Activated CD8-positive, alpha-beta memory T cell treated with anti-CD3 and anti-CD28 coated beads for 48 hours (primary cell): ENCODE results near the gene SPACDR.
"Not testable (repeated sequence)": the region's sequence is repeated elsewhere in the genome, so short reads cannot be mapped to it uniquely, and the experiment has no call there.

Experiments
- DNase-seq, 3 experiments: peaks; one replicate each; pipeline ENCODE4 v3.0.0-alpha.2; 2020; ENCODE audit warnings: low read depth in 2 of 3, low spot score in 2 of 3

The SPACDR gene

DNA sequence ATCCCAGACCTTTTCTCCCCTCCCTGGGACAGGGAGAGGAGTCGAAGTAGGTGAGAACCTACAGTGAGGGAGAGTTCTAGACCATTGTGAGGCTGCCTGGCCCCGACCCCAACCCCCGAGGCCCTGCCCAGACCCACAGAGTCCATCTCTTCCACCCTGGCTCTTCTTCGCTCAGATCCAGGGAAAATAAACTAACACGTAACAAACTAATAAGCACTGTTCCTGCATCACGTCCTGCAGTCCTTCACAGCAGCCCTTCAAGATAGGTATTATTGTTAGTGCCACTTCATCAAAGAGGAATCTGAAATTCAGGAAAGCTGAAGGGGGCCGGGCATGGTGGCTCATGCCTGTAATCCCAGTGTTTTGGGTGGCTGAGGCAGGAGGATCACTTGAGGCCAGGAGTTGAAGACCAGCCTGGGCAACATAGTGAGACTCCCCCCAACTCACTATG, at the start of gene SPACDR:
SPACDR (minus strand) TSS at position 51 of the 451 bp plus-strand sequence. CDS start 235 bp downstream, outside the sequence.
- no peak for DNase-seq

- DNase-seq, result no peak
These were observed 49.3 kb upstream of the SPACDR start for GRCh38 chr7:100513212-100513810.

DNA sequence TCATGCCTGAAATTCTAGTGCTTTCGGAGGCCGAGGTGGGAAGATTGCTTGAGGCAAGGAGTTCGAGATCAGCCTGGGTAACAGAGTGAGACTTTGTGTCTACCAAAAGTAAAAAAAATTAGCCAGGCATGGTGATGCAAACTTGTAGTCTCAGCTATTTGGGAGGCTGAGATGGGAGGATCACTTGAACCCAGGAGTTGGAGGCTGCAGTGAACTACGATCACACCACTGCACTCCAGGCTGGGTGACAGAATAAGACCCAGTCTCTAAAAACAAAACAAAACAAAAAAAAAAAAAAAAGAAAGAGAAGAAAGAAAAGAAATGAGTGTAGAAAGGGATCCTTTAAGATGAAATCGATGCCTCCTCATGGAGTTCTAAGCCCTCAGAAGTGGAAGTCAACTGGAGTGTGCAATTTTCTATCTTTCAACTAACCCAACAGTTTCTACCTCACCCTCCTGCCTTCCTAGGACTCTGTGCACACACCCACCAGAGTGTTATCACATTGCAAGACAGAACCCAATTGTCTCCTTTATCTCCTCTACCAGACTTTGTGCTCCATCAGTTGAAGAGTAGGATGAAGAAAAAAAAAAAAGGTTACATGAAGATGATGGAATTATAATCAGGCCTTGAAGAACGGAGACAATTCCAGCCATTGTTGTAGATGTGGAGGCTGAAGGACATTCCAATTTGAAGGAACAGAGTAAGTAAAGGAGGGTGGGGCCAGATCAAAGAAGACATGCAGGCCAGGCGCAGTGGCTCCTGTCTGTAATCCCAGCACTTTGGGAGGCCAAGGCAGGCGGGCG, 46.6 kb upstream of the SPACDR start:
- DNase-seq, result no peak

DNA sequence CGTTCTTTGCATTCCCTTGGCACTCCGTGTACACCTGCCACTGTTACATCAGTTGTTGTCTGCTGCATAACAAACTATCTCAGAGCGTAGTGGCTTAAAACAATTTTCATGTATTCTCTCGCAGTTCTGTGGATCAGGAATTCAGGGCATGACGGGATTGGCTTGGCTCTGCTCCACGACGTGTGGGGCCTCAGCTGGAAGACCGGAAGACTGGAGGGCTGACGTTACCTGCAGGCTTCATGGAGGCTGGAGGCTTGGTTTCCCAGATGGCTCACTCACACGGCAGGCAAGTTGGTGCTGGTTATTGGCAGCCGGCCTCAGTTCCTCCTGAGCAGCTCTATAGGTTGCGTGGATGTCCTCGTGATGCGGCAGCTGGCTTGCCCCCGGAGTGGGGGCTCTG, 45.2 kb upstream of the SPACDR start:
- DNase-seq, result no peak

GRCh38 chr7:100506356-100506923, 42.4 kb upstream of the SPACDR start:
- DNase-seq, result no peak

- DNase-seq, result no peak
These were observed 41.0 kb upstream of the SPACDR start for GRCh38 chr7:100504887-100505611.

- not testable (repeated sequence) for DNase-seq
These were observed 40.0 kb upstream of the SPACDR start for GRCh38 chr7:100504031-100504430.

DNA sequence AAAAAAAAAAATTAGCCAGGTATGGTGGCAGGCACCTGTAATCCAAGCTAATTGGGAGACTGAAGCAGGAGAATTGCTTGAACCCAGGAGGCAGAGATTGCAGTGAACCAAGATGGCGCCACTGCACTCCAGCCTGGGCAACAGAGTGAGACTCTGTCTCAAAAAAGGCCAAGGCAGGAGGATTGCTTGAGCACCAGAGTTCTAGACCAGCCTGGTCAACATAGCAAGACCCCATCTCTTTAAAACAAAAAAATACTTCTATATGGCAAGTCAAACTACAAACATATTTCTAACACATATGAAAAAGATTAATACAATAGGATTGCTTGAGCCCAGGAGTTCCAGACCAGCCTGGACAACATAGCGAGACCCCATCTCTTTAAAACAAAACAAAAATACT, 36.7 kb upstream of the SPACDR start:
- DNase-seq, result not testable (repeated sequence)

DNA sequence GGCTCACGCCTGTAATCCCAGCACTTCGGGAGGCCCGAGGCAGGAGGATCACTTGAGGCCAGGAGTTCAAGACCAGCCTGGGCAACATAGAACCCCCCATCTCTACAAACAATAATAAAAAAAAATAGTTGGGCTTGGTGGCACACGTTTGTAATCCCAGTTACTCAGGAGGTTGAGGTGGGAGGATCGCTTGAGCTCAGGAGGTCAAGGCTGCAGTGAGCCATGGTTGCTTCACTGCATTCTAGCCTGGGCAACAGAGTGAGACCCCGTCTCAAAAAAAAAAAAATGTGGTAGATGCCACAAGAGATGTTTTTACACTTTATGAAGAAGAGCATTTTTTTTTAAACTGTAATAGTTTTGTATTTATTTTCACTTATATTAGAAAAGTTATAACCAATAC, 32.4 kb upstream of the SPACDR start:
- DNase-seq, result no peak

DNA sequence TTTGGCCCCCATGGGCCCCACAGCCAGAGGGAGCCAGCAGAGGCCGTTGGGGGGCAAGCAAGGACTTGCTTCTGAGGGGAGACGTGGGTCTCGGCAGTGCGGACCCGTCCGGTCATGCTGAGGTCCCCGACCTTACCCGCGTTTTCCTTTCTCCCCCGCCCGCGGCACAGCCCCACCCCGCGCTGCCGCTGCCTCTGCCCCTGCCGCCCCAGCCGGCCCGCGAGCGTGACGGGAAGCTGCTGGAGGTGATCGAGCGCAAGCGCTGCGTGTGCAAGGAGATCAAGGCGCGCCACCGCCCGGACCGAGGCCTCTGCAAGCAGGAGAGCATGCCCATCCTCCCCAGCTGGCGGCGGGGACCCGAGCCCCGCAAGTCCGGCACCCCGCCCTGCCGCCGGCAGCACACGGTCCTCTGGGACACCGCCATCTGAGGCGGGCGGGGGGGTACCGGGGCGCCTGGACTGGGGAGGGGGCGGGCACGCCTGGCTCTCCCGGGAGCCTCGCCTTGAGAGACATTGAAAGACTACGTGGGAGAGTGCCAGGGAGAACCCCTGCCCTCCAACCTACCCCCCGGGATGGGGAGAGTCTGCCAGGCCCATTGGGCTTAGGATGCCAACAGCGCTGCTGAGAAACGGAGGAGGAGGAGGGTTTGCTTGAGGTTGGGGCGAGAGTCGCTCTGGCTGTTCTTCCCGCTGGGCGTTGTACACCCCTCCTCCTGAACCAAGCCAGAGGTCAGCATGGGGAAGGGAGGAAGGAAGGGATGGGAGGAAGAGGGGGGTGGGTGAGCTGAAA, 29.6 kb upstream of the SPACDR start:
- DNase-seq, result peak in 2 of 3 experiments; percentile 23 to 40

DNA sequence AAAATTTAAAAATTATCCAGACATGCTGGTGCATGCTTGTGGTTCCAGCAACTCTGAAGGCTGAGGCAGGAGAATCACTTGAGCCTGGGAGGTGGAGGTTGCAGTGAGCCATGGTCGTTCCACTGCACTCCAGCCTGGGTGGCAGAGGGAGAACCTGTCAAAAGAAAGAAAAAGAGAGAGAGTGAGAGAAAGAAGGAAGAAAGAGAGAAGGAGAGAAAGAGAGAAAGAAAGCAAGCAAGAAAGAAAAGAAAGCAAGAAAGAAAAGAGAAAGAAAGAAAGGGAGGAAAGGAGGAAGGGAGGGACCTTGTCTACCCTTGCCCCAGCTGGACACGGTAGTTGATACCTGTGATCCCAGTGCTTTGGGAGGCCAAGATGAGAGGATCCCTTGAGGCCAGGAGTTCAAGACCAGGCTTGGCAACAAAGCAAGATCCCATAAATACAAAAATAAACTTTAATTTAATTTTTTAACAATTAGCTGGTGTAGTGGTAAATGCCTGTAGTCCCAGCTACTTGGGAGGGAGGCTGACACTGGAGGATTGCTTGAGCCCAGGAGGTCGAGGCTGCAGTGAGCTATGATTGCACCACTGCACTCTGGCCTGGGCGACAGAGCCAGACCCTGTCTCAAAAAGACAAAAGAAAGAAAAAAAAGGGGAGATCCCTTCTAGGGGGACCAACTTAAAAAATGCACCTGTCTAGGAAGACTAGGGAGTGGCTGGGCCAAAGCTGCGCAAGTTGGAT, 28.8 kb upstream of the SPACDR start:
- no peak for DNase-seq

DNA sequence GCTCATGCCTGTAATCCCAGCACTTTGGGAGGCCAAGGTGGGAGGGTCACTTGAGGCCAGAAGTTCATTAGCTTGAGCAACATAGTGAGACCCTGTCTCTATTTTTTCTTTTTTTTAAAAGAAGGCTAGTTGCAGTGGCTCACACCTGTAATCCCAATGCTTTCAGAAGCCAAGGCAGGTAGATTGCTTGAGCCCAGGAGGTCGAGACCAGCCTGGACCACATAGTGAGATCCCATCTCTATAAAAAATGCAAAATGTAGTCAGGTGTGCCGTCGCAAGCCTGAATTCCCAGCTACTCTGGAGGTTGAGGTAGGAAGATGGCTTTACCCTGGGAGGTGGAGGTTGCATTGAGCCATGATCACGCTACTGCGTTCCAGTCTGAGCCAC, 27.1 kb upstream of the SPACDR start:
- no peak for DNase-seq

DNA sequence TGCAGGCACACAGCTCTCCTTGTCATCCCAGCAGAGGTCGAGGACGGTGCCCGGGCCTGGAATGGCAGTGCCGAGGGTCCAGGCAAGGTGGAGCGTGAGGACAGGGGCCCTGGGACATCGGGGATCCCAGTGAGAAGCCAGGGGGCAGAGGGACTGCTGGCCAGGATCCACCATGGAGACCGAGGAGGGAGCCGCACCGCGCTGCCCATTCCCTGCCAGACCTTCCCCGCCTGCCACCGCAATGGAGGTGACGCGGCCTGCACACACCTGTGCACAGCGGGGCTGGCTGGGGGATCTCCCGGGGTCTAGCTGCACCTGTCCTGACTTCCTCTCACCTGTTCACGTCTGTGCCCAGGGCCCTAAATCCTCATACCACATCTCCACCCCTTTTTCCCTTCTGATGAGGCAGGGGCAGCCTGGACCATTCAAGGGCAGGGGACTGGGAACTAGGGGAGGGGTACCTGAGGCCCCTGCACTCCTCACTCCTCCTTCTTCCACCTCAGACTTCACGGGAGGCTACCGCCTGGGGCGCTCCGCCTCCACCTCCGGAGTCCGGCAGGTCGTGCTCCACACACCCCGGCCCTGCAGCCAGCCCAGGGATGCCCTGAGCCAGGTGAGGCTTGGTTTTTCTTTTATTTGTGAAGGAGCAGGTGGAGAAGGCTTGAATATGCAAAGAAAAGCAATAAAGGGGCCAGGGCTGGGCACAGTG, 26.6 kb upstream of the SPACDR start:
- DNase-seq, result no peak

GRCh38 chr7:100489824-100490223, 25.8 kb upstream of the SPACDR start:
- no peak for DNase-seq

DNA sequence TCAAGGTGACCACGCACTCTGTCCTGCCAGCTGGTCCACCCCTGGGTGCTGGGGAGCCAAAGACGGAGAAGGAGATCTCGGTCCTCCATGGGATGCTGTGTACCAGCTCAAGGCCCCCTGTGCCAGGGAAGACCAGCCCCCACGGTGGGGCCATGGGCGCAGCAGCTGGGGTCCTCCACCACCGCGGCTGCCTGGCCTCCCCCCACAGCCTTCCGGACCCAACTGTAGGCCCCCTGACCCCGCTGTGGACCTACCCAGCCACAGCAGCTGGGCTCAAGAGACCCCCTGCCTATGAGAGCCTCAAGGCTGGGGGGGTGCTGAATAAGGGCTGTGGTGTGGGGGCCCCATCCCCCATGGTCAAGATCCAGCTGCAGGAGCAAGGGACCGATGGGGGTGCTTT, 25.1 kb upstream of the SPACDR start:
- DNase-seq, result no peak

- DNase-seq, result no peak
These were observed 24.5 kb upstream of the SPACDR start for GRCh38 chr7:100488333-100489095.

- no peak for DNase-seq
These were observed 22.8 kb upstream of the SPACDR start for GRCh38 chr7:100486753-100487446.

DNA sequence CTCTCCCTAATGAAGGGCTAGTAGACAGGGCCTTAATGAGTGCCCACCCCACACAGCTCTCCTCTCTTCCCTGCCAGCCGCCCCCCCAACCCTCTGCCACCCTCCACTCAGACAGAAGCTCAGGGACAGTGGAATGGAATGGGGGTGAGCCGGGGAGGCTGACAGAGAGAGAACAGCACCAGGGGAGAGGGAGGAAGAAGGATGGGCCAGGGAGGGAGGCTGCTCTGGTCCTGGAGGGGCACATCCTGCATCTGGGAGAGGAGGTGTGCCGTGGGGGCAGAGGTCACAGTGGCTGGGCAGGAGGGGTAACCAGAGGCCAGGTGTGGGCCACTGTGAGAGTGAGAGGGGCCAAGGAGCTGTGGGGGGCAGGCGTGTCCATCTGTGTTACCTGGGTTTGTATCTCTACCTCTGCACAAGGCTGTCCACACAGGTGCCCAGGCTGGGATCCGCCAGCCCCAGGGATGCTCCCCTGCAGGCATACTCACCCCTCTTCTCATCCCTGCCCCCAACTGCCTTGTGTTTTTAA, 22.1 kb upstream of the SPACDR start:
- no peak for DNase-seq
